Activated CD8-positive, alpha-beta memory T cell treated with anti-CD3 and anti-CD28 coated beads, Interleukin-2, amount 50 U/mL, for 4 hours (primary cell): Measurements from ENCODE around the gene TMEM186.
"Not testable (repeated sequence)": the region's sequence is repeated elsewhere in the genome, so short reads cannot be mapped to it uniquely, and the experiment has no call there.

Experiments used
- DNase-seq: peaks from one replicate; pipeline ENCODE4 v3.0.0-alpha.2; 2020

TMEM186 gene

DNA sequence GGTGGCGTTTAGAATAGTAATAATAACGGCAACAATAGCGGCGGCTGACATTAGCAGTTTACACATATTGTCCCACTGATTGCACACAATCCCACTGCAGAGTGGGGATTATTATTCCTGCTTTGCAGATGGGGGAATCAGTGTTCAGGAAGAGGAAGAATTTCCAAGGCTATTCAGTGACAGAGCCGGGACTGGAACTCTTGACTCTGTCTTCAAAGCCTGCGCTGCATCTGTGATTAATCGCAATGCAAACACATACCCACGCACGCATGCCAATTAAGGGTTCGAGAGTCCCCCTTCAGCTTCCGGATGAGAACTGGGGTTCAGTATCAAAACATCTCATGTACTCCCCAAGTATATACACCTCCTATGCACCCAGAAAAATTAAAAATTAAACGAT, 29.2 kb downstream of the TMEM186 start:
- DNase-seq, result no peak

DNA sequence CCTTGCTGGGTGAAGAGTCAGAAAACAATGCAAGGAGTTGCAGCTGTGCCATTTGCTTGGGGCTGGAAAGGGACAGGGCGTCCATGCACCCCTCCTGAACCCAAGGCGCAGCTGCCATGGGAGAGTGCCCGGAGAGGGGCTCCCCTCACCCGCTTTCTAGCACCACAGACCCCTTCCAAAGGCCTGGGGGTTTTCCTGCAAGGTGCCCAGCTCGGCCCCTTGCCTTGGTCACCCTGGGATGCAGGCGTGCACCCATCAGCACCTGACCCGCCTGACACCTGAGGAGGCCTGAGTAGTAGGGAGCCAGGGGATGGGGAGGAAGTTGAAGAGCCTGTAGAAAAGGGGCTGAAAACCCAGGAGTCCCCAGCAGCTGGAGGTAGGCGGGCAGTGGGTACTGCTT, 30.3 kb downstream of the TMEM186 start:
- no peak for DNase-seq

DNA sequence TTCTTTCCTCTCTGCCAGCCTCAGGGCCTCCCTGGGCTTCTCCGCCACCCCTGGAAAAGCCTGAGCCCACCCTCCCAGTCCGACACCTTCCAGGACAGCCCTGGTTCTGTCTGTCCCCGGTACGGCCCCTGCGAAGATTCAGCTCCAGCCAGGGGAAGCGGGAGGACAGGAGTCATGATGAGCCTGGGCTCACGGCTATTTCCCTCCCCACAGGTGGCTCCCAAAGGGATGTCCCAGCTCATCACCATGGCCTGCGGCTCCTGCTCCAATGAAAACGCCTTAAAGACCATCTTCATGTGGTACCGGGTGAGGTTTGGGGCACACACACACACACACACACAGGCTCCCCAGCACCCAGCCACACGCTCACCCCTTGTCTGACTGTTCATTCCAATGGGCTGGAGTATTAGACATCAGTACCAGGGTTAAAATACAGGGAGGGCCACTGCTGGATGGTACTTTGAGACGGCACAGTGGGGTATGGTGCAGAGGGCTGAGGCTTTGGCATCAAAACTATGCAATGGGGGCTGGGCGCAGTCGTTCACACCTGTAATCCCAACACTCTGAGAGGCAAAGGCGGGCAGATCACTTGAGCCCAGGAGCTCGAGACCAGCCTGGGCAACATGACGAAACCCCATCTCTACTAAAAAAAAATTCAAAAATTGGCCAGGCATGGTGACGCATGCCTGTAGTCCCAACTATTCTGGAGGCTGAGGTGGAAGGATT, 32.8 kb downstream of the TMEM186 start:
- no peak for DNase-seq

- DNase-seq, result no peak
These were observed 33.5 kb downstream of the TMEM186 start for GRCh38 chr16:8763899-8764298.

GRCh38 chr16:8763083-8763482, 34.4 kb downstream of the TMEM186 start:
- DNase-seq, result no peak

GRCh38 chr16:8762254-8762653, 35.2 kb downstream of the TMEM186 start:
- no peak for DNase-seq

GRCh38 chr16:8761078-8761477, 36.4 kb downstream of the TMEM186 start:
- DNase-seq, result no peak

GRCh38 chr16:8760021-8760420, 37.4 kb downstream of the TMEM186 start:
- no peak for DNase-seq

DNA sequence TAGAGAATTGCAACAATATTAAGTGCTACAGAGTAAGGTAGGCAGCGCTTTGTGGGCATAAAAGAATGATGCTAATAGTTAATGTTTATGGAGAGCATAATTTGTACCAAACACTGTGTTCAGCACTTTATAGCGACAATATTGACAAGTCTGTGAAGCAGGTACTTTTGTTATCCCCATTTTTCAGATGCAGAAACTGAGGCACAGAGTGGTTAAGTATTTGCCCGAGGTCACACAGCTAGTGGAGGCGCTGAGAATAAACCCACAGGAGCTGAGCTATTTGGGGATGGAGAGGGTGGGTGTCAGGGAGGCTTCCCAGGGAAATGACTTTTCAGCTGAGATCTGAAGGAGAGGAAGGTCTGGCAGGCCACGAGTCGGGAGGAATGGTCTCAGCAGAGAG, 39.4 kb downstream of the TMEM186 start:
- no peak for DNase-seq

DNA sequence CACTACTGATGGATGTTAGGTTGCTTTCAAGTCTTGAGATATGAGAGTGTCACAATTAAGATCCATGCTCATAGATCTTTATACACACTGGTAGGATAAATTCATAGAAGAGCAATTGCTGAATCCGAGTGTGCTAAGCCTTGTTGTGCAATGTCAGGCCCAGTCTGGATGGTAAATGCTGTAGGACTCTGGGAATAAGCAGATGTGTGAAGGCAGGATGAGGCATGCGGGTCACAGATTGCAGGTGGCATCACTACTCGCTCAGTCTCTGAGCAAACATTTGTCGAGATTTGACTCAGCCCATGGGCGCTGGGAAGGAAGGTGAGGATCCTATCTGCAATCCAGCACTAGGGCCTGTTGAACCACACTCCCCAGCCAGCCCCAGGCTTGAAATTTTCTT, 40.7 kb downstream of the TMEM186 start:
- no peak for DNase-seq

DNA sequence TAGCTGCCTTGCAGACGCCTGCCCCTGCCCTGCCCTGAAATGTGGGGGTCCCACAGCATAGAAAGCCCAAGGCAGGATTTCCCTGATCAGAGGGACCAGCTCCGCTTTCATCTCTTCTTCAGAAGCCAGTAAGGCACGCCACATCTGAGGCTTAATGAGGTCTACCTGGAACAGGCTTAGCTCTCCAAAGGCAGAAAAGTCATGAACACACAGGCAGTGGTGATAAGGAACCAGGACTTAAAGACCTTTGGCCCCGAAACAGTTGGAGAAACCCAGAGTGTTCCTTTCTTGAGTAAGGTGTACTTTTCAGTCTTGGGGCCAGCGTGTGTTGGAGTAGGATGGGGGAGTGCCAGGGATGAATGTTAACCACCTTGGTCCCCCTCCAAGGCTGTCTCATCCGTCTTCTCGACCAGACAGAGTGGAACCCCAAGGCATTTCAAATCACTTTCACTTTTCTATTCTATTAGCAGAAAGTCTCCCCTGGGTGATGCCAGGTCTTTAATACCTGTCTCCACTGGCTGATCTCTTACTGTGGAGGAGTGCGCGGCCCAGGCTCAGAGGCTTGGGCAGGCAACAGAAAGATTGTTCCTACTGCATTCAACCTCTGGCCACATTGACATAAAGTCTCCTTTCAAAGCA, 43.9 kb downstream of the TMEM186 start:
- DNase-seq, result no peak

DNA sequence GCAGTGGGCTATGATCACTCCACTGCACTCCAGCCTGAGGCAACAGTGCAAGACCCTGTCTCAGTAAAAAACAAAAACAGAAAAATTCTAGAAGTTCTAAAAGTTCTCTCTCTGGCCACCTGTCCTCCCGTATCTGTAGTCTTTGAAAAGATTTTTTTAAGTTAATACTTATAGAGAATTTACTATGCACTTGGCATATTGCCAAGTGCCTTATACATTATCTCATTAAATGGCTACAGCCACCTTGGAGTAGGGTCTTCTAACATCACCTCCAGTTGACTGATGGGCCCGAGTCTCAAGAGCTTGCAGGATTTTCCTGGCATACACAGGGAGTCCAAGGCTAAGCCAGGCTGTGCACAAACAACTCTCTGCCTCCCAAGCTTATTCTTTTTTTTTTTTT, 44.7 kb downstream of the TMEM186 start:
- no peak for DNase-seq

- no peak for DNase-seq
These were observed 45.7 kb downstream of the TMEM186 start for GRCh38 chr16:8751481-8752311.

DNA sequence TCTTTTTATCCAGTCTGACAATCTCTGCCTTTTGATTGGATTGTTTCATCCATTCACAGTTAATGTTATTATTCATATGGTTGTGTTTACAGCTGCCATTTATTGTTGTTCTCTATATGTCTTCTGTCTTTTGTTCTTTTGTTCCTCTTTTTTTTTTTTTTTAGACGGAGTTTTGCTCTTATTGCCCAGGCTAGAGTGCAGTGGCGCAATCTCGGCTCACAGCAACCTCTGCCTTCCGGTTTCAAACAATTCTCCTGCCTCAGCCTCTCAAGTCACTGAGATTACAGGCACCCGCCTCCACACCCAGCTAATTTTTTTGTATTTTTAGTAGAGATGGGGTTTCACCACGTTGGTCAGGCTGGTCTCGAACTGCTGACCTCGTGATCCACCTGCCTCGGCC, 48.5 kb downstream of the TMEM186 start:
- not testable (repeated sequence) for DNase-seq
